Thyroid gland (tissue), 4 donors: ENCODE measurements around the gene PLEKHA1.

Source experiments
- CTCF ChIP-seq, 6 experiments: fragments of 200-600 bp in 3 of 6; fragments of 450-650 bp in 3 of 6; sonication (generic) in 3 of 6; IDR thresholded peaks; one replicate each; pipeline ENCODE4 v1.5.1; 2016 to 2019; ENCODE audit warnings: antibody characterized with exemption in 6 of 6, mild to moderate bottlenecking in 2 of 6, inconsistent platforms in 1 of 6, moderate library complexity in 1 of 6
- POLR2A ChIP-seq, 2 donors: fragments of 450-650 bp; IDR thresholded peaks; one replicate each; pipeline ENCODE4 v1.6.1; 2017; ENCODE audit warnings: antibody characterized with exemption in 2 of 2, mild to moderate bottlenecking in 2 of 2, moderate library complexity in 1 of 2

- no peak for TF ChIP-seq CTCF (IDR thresholded peaks at IDR 0.05)
- no peak for TF ChIP-seq POLR2A (IDR thresholded peaks at IDR 0.05)
These were observed 13.1 kb downstream of the PLEKHA1 start for GRCh38 chr10:122387572-122387971.
